NCI-H82 treated with DMSO at 0.1 percent for 48 hours (cell line): Measurements from ENCODE around the gene NINJ2.
"Not testable (repeated sequence)": the region's sequence is repeated elsewhere in the genome, so short reads cannot be mapped to it uniquely, and the experiment has no call there.

Experiments used
- DNase-seq: peaks from one replicate; lab custom pipeline; 2025; ENCODE audit not compliant: unreplicated experiment; lab: John Stamatoyannopoulos, UW

Gene NINJ2

DNA sequence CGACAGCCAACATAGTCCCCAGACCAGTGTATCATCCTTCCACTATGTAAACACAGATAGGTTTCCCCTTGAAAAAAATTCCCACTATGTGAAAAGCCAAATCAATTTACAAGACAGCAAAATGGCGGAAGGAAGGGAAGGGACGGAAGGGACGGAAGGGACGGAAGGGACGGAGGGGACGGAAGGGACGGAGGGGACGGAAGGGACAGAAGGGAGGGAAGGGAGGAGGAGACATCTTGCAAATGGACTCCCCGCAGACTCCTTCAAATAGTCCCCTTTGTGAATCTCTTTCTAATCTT is 75.3 kb downstream of the NINJ2 start:
- no peak for DNase-seq

DNA sequence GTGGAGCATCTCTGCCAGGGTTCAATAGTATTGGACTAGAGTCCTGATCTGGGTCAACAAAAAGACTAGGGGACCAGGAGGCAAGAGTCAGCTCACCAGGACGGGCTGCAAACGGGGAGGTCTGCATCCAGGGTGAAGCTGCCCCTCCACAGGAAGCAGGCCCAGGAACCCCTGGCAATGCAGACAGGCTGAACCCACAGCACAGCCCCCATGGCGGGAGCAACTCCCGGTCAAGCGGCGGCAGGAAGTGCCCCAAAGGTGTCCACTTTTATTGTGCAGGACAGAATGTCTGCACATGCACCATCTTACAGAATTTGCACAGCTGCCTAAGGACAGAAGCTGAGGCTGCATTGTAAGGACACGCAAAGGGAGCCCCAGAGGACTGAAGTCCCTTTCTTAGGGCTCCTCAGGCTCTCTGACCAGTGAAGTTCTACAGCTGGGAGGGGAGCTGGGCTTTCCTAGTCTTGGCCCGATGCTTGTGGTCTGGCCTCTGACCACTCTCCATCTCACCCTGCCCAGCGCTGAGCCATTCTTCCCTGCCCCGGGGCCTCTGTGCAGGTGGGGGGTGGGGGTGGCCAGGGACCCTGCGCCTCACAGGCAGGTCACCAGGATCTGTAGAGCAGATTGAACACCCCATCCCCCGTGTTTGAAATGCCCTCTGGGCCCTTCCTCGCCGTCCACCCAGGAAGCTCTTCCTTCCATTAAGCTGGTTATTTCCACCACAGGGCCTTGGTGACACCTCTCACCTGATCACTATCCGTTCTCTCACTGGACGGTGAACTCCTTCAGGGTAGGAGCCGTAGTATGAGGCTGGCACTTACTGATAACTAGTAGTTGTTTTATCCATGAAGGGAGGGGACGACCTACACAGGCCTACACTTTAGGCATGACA is 75.9 kb downstream of the NINJ2 start:
- no peak for DNase-seq

DNA sequence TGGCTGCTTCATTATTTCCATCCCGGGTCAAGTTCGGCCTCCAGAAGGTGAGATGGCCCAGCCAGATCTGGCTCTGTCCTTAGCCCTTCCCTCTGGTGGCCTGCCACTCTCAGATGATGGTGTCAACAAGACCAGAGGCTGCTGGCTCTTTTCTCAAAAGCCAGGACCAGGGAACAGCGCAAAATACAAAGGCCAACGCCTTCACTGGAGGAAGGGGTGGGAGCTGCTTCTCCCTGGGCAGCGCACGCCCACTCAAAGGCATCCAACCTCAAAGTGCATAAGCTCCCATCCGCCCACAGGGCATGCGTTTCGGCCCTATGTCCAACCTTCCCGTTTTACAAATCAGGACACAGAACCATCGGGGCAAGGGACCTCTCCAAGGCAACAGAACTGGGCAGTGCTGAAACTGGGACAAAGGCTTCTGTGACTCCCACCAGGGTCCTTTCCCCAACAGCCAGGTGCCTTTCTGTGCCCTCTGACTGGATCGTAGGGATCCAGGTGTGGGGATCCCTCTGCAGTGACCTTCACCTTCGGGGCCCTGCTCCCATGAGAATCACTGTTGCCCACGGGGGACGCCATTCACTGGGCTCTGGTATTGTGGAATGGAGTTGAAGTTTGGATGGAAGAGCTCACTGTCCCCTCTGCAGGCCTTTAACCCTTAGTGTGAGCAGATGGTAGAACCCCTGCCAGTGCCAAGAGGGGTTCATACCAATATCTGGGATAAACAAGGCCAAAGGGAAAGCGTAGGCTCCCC is 76.8 kb downstream of the NINJ2 start:
- no peak for DNase-seq

- no peak for DNase-seq
Measured at GRCh38 chr12:585062-586061, 77.9 kb downstream of the NINJ2 start.

DNA sequence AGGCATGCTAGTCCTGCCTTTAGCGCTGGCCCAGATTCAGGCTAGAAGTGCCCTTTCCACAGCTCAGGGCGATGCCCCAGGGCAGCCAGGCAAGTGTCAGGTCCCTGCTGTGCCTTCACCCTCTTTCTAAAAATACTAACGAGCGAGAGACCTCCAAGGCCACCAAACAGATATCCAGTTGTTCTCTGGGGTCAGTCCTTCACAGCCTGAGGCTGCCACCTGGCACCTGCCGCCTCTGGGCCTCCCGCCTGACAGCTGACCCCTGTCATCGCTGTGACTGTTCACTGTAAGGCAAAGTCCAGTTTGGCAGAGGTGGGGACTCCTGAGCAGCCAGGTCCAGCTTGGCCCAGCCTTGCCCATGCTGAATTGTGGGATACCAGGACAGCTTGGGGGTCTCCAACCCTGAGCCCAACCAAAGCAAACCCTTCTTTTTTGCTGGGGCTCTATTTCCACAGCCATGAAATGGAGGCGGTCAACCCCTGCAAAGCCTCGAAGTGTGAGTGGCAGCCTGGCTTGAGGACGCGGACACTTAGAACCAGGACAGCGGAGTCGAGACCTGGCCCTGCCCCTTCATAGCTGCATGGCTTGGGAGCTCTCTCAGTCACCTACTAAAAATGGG is 79.9 kb downstream of the NINJ2 start:
- DNase-seq: no peak

- no peak for DNase-seq
Measured at GRCh38 chr12:581746-582145, 81.5 kb downstream of the NINJ2 start.

- DNase-seq: no peak
Measured at GRCh38 chr12:581321-581720, 81.9 kb downstream of the NINJ2 start.

DNA sequence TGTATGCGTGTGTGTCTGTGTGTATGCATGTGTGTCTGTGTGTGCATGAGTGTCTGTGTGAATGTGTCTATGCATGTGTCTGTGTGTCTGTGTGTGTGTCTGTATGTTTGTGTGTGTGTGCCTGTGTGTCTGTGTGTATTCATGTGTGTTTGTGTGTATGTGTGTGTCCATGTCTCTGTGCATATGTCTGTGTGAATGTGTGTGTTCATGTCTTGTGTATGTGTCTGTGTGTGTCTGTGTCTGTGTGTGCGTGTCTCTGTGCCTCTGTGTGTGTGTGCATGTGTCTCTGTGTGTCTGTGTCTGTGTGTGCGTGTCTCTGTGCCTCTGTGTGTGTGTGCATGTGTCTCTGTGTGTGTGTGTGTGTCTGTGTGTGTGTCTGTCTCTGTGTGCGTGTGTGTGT is 82.4 kb downstream of the NINJ2 start:
- DNase-seq: no peak

GRCh38 chr12:579420-580110 is 83.7 kb downstream of the NINJ2 start:
- DNase-seq: peak; percentile 73

- peak; percentile 30 for DNase-seq
Measured at GRCh38 chr12:578748-579419, 84.4 kb downstream of the NINJ2 start.

DNA sequence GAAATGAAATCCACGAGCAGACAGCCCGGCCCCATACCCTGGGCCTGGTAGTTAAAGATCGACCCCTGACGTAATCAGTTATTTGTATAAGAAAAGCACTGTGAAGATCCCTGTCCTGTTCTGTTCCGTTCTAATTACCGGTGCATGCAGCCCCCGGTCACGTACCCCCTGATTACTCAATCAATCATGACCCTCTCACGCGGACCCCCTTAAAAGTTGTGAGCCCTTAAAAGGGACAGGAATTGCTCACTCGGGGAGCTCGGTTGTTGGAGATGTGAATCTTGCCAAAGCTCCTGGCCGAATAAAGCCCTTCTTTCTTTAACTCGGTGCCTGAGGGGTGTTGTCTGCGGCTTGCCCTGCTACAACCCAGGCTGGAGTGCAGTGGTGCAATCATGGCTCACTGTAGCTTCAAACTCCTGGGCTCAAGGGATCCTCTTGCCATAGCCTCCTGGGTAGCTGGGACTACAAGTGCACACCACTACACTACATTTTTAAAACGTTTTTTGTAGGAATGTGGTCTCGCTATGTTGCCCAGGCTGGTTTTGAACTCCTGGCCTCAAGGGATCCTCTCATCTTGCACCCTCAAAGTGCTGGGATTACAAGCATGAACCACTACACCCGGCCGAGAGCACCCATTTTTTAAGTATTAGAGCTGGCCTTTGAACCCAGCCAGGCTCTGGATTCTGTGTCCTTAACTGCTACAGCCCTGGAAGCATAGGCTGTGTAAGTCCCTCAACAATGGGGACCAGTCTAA is 85.1 kb downstream of the NINJ2 start:
- not testable (repeated sequence) for DNase-seq

GRCh38 chr12:576615-577110 is 86.6 kb downstream of the NINJ2 start:
- DNase-seq: no peak

DNA sequence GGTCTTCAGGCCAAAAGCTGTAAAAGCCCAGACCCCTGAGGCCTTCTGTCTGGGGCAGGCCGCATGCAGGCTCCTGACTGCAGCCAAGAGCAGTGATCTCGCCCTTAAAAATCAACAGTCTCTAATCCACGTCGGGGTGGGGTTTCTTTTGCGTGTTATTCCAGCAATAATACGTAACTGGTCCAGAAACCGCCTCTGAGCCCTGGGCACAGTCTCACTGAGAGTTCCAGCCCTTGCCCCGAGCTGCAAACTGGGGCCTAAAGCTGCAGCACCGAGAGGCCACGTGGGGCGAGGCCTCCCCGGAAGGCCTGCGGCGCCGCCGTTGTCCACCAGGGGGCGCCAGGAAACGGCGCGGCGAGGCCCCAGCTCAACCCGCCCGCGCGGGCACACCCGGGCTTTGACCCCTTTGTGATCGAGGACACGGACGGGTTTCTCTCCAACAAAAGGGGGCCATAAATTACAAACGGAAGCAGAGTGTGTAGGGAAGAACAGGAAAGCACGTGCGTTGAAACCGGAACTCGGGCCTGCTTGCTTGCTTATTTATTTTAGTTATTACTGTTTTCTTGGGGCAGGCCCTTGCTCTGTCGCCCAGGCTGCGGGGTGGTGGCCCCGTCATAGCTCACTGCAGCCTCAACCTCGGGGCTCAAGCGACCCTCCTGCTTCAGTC is 87.2 kb downstream of the NINJ2 start:
- DNase-seq: peak; percentile 57

DNA sequence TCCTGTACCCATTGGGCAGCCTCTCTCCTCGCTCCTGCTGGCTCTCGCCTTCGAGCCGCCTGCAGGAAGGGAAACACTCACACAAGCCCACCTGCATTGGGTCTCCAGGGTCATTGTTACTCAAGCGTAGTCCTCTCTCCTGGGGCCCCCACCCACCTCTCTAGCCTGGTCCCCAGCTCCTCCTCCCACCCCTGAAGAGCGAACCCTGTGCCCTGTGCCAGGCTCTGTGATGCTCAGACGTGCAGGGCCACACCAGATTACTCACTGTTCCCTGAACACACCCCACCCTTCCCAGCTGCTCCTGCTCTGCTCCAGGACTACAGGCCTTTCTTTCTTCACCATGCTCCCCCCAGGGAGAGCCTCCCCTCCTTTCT is 88.1 kb downstream of the NINJ2 start:
- DNase-seq: no peak

- no peak for DNase-seq
Measured at GRCh38 chr12:574475-575128, 88.6 kb downstream of the NINJ2 start.

DNA sequence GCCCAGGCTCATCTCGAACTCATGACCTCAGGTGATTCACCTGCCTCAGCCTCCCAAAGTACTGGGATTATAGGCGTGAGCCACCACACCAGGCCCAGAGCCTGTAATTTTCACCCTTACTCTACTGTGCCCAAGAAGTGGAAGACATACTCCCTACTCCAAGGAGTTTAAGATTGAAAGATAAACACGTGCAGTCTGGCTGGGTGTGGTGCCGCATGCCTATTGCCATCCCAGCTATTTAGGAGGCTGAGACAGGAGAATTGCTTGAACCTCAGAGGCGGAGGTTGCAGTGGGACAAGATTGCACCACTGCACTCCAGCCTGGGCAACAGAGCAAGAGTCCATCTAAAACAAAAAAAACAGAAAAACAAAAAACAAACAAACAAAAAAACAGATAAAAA is 90.0 kb downstream of the NINJ2 start:
- DNase-seq: no peak

DNA sequence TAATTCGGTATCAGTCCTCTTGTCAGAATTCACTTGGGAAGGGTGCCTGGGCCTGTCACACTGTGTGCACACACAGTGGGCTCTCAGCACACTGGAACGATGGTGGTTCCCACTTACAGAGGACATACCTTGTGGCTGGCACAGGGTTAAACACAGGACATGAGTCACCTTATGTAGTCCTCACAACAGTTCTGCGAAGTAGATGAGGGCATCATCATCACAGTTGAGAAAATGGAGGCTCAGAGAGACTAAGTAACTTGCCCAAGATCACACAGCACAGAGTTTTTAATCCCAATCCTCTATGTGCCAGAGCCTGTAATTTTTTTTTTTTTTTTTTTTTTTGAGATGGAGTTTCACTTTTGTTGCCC is 90.7 kb downstream of the NINJ2 start:
- DNase-seq: no peak
